Astrocyte (in vitro differentiated cells and primary cell): ENCODE data around the gene FAM222A.

ENCODE experiments used
- EZH2 ChIP-seq: IDR thresholded peaks from 2 replicates; pipeline ENCODE4 v1.6.1; 2012; ENCODE audit warnings: mild to moderate bottlenecking, low read length, inconsistent platforms; ENCODE audit not compliant: insufficient read depth
- TF ChIP-seq, protein P1 (sequence below): IDR thresholded peaks from 2 replicates; pipeline ENCODE4 v1.5.1; 2011; ENCODE audit warnings: low read depth, mild to moderate bottlenecking, inconsistent platforms, low read length, moderate library complexity; ENCODE audit not compliant: insufficient read depth

DNA sequence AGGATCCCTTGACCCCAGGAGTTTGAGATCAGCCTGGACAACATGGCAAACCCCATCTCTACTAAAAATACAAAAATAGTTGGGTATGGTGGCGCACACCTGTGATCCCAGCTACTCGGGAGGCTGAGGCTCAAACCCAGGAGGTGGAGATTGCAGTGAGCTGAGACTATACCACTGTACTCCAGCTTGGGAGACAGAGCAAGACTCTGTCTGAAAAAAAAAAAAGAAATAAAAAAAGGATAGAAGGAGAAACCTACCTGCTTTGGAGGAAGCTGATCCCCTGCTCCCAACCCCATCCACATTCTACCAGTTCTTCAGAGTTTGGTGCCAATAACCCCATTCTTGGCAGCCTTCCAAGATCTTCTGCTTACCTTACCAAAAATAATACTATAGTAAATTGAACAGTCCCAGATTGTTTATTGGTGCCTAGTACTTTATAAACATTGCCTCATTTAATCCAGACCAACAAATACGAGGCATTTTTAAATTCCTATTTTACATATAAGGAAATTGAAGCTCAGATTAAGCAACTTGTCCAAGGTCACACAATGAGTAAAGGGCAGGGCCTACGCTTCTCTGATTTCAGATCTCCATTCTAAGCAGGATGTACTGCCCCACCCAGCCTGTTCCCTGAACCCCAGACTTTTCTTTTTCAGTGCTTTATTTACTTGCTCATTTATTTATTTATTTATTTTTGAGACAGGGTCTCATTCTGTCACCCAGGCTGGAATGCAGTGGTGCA lies 33.2 kb upstream of the FAM222A start:
- TF ChIP-seq, protein P1, sequence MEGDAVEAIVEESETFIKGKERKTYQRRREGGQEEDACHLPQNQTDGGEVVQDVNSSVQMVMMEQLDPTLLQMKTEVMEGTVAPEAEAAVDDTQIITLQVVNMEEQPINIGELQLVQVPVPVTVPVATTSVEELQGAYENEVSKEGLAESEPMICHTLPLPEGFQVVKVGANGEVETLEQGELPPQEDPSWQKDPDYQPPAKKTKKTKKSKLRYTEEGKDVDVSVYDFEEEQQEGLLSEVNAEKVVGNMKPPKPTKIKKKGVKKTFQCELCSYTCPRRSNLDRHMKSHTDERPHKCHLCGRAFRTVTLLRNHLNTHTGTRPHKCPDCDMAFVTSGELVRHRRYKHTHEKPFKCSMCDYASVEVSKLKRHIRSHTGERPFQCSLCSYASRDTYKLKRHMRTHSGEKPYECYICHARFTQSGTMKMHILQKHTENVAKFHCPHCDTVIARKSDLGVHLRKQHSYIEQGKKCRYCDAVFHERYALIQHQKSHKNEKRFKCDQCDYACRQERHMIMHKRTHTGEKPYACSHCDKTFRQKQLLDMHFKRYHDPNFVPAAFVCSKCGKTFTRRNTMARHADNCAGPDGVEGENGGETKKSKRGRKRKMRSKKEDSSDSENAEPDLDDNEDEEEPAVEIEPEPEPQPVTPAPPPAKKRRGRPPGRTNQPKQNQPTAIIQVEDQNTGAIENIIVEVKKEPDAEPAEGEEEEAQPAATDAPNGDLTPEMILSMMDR: no peak
- TF ChIP-seq EZH2: no peak
